ENCODE data around the gene PIK3CD.
"Not testable (repeated sequence)": the region's sequence is repeated elsewhere in the genome, so short reads cannot be mapped to it uniquely, and the experiment has no call there.

The PIK3CD gene

DNA sequence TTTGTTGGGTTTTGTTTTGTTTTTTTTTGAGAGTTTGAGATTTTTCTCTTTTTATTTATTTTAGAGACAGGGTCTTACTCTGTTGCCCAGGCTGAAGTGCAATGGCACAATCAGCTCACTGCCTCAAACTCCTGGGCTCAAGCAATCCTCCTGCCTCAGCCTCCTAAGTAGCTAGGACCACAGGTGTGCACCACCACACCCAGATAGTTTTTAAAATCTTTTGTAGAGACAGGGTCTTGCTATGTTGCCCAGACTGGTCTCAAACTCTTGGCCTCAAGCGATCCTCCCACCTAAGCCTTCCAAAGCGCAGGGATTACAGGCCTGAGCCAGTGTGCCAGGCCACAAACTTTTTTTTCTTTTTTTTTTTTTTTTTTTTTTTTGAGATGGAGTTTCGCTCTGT is 26.5 kb upstream of the PIK3CD start:
- not testable (repeated sequence) for H3K36me3 ChIP-seq (ENCODE audit: control insufficient read depth in 1 of 2, insufficient read depth in 2 of 2, low read length in 2 of 2); H4K8ac ChIP-seq (ENCODE audit: low read depth, low read length); DNase-seq; H4K91ac ChIP-seq (ENCODE audit: low read depth, low read length); H3K27me3 ChIP-seq (ENCODE audit: insufficient read depth, low read length); H3K79me2 ChIP-seq (ENCODE audit: control insufficient read depth, insufficient read depth, low read length, poor library complexity); H3K9ac ChIP-seq (ENCODE audit: low read length); H2BK12ac ChIP-seq (ENCODE audit: low read length); H3K14ac ChIP-seq (ENCODE audit: low read length); H2AK5ac ChIP-seq (ENCODE audit: low read length); H2BK120ac ChIP-seq (ENCODE audit: insufficient read depth, low read length, poor library complexity); H3K9me3 ChIP-seq (ENCODE audit: insufficient read depth, low read depth, low read length); H3K4me1 ChIP-seq (ENCODE audit: control insufficient read depth in 1 of 2, insufficient read depth in 2 of 2, low read length in 2 of 2); H3K4me2 ChIP-seq (ENCODE audit: low read length); H3K27ac ChIP-seq (ENCODE audit: low read depth, low read length); H3K79me1 ChIP-seq (ENCODE audit: low read length); H4K12ac ChIP-seq (ENCODE audit: low read depth, low read length); H3K18ac ChIP-seq (ENCODE audit: low read length); H3K23ac ChIP-seq (ENCODE audit: low read length); H3K4me3 ChIP-seq (ENCODE audit: low read depth, low read length); H2BK5ac ChIP-seq (ENCODE audit: low read depth, low read length, poor library complexity); H2AFZ ChIP-seq (ENCODE audit: insufficient read depth, low read length, poor library complexity); H3K4ac ChIP-seq (ENCODE audit: low read depth, low read length)
- no CpG with 5 or more reads among the region's 3 CpGs for WGBS (ENCODE audit: extremely low coverage, insufficient coverage, insufficient read length)

DNA sequence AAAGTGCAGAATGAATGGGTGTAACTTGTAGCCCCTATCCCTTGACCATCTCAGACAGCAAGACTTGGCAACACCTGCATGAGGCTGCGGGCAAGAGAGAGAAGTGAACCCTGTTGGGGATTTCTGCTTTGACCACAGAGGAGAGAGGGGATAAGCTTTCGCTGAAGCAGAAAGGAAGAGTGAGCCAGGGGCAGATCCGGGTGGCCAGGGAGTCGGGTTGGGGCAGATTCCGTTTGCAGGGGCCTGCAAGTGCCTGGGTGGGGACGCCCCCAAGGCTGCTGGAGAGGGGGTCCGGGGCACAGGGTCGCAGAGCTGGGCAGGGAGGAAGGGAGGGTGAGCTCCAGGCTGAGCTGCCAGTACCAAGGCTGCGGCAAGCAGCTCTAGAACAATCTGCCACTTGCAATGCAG is 25.3 kb upstream of the PIK3CD start:
- Histone ChIP-seq H3K4me1 (ENCODE audit: control insufficient read depth in 1 of 2, insufficient read depth in 2 of 2, low read length in 2 of 2) (no peaks in the 10 kb centered on the region), H3K79me1 (ENCODE audit: low read length) (no peaks in the 10 kb centered on the region), H3K36me3 (ENCODE audit: control insufficient read depth in 1 of 2, insufficient read depth in 2 of 2, low read length in 2 of 2) (no peaks in the 10 kb centered on the region), H4K12ac (ENCODE audit: low read depth, low read length) (no peak overlapping the region), H2AK5ac (ENCODE audit: low read length) (no peak overlapping the region), H3K9ac (ENCODE audit: low read length) (no peak overlapping the region), H2AFZ (ENCODE audit: insufficient read depth, low read length, poor library complexity) (no peak overlapping the region), H3K4ac (ENCODE audit: low read depth, low read length) (no peak overlapping the region), H3K14ac (ENCODE audit: low read length) (no peak overlapping the region), H2BK12ac (ENCODE audit: low read length) (no peak overlapping the region), H3K23ac (ENCODE audit: low read length) (no peak overlapping the region), H4K8ac (ENCODE audit: low read depth, low read length) (no peak overlapping the region), H3K27ac (ENCODE audit: low read depth, low read length) (no peak overlapping the region), H3K79me2 (ENCODE audit: control insufficient read depth, insufficient read depth, low read length, poor library complexity) (no peaks in the 10 kb centered on the region), H3K9me3 (ENCODE audit: insufficient read depth, low read depth, low read length) (no peaks in the 10 kb centered on the region), H2BK5ac (ENCODE audit: low read depth, low read length, poor library complexity) (no peak overlapping the region), H4K91ac (ENCODE audit: low read depth, low read length) (no peak overlapping the region), H3K27me3 (ENCODE audit: insufficient read depth, low read length) (no peaks in the 10 kb centered on the region), H3K18ac (ENCODE audit: low read length) (no peak overlapping the region), H2BK120ac (ENCODE audit: insufficient read depth, low read length, poor library complexity) (no peak overlapping the region), H3K4me2 (ENCODE audit: low read length) (no peak overlapping the region), H3K4me3 (ENCODE audit: low read depth, low read length) (no peak overlapping the region)
- peak; percentile 87 to 90 for DNase-seq
- no CpG with 5 or more reads among the region's 9 CpGs for WGBS (ENCODE audit: extremely low coverage, insufficient coverage, insufficient read length)

DNA sequence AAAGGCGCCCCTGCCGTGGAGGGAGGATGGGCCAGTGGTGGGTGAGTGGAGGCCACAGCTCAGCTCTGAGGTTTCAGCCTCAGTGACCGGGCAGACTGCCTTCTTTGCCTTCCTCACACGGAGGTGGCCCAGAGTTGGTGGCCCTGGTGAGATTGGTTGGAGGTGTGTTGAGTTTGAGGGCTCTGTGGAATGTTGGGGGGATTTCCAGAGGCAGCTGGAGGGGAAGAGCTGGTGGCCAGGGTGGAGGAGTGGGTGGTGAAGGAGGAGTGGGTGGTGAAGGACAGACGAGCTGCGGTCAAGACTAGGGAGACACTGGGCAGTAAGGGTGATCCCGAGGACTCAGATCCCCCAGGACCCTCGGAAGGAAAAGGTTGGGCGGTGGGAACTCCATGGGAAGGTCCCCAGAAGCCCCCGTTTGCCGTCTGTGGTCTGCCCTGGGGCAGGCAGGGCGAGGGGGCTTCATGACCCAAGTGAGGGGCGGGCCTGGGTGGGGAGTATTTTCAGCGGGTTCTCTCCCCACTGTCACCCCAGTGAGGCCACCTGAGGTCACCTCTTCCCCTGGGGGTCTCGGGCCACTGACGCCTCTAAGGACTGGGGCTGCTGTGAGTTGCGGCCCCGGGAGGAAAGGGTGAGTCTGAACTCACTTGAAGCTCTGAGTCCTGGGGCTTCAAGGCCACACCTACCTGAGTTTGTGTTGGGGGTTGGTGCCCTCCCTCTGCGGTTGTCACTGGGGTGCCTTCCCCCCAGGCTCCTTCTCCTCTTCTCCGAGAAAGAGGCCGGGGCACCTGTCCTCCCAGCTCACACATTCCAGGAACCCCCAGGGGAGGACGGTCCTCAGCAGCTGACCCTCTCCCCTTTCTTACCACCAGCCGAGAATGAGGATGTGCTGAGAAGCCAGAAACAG is 22.7 kb upstream of the PIK3CD start:
- Histone ChIP-seq H4K91ac (ENCODE audit: low read depth, low read length) (no peak overlapping the region), H3K4me2 (ENCODE audit: low read length) (no peak overlapping the region), H3K23ac (ENCODE audit: low read length) (no peak overlapping the region), H2BK120ac (ENCODE audit: insufficient read depth, low read length, poor library complexity) (no peak overlapping the region), H2BK12ac (ENCODE audit: low read length) (no peak overlapping the region), H3K4me3 (ENCODE audit: low read depth, low read length) (no peak overlapping the region), H2AFZ (ENCODE audit: insufficient read depth, low read length, poor library complexity) (no peak overlapping the region), H3K9ac (ENCODE audit: low read length) (no peak overlapping the region), H3K14ac (ENCODE audit: low read length) (no peak overlapping the region), H2BK5ac (ENCODE audit: low read depth, low read length, poor library complexity) (no peak overlapping the region), H3K79me2 (ENCODE audit: control insufficient read depth, insufficient read depth, low read length, poor library complexity) (no peaks in the 10 kb centered on the region), H3K9me3 (ENCODE audit: insufficient read depth, low read depth, low read length) (no peaks in the 10 kb centered on the region), H3K4me1 (ENCODE audit: control insufficient read depth in 1 of 2, insufficient read depth in 2 of 2, low read length in 2 of 2) (no peaks in the 10 kb centered on the region), H4K8ac (ENCODE audit: low read depth, low read length) (no peak overlapping the region), H3K4ac (ENCODE audit: low read depth, low read length) (no peak overlapping the region), H2AK5ac (ENCODE audit: low read length) (no peak overlapping the region), H3K27me3 (ENCODE audit: insufficient read depth, low read length) (no peaks in the 10 kb centered on the region), H3K18ac (ENCODE audit: low read length) (no peak overlapping the region), H3K27ac (ENCODE audit: low read depth, low read length) (no peak overlapping the region), H3K36me3 (ENCODE audit: control insufficient read depth in 1 of 2, insufficient read depth in 2 of 2, low read length in 2 of 2) (no peaks in the 10 kb centered on the region), H3K79me1 (ENCODE audit: low read length) (no peaks in the 10 kb centered on the region), H4K12ac (ENCODE audit: low read depth, low read length) (no peak overlapping the region)
- WGBS (ENCODE audit: extremely low coverage, insufficient coverage, insufficient read length): no CpG with 5 or more reads among the region's 23 CpGs
- DNase-seq: no peak

DNA sequence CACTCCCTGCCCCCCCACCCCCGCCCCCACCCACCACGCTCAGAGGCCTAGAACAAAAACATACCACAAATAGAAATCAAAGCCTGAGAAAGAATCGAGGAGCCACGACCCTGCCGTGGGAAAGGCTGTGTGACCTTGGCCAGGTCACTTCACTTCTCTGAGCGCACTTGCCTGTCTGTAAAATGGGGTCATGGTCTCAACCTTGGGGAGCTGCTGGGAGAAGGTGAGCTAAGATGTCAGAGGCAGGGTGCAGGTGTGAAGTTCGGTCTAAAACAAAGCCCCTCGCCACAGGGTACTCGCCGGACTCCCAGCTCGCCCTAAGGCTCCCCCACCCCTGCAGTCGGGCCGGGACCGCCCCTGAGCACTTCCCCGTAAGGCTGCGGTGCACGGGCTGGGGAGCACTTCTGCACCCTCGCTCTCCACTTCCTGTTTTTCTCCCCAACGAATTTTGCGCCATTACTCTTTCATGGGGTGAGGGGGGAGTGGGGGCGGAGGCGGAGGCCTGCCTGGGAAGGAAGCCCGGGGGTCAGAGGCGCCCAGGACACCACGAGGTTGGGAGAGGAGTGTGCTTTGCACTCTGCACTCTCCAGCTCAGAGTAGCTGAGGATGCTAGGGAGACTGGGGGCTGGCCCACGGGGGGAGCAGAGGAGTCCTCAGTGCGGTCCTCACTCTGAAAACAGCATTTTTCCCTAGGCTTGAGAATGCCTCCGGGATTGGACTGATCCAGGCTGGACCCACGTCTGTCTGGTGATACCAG is 21.9 kb upstream of the PIK3CD start:
- H3K4ac ChIP-seq (ENCODE audit: low read depth, low read length): no peak overlapping the region
- no peak overlapping the region for H3K9ac ChIP-seq (ENCODE audit: low read length)
- no peak overlapping the region for H4K91ac ChIP-seq (ENCODE audit: low read depth, low read length)
- no peak overlapping the region for H2AK5ac ChIP-seq (ENCODE audit: low read length)
- no peak overlapping the region for H3K18ac ChIP-seq (ENCODE audit: low read length)
- H2AFZ ChIP-seq (ENCODE audit: insufficient read depth, low read length, poor library complexity): no peak overlapping the region
- no peak for DNase-seq
- no peak overlapping the region for H3K14ac ChIP-seq (ENCODE audit: low read length)
- no peaks in the 10 kb centered on the region for H3K79me1 ChIP-seq (ENCODE audit: low read length)
- H4K8ac ChIP-seq (ENCODE audit: low read depth, low read length): no peak overlapping the region
- H3K27me3 ChIP-seq (ENCODE audit: insufficient read depth, low read length): no peaks in the 10 kb centered on the region
- no peak overlapping the region for H3K27ac ChIP-seq (ENCODE audit: low read depth, low read length)
- no peaks in the 10 kb centered on the region for H3K9me3 ChIP-seq (ENCODE audit: insufficient read depth, low read depth, low read length)
- WGBS (ENCODE audit: extremely low coverage, insufficient coverage, insufficient read length): no CpG with 5 or more reads among the region's 29 CpGs
- H3K36me3 ChIP-seq (ENCODE audit: control insufficient read depth in 1 of 2, insufficient read depth in 2 of 2, low read length in 2 of 2): no peaks in the 10 kb centered on the region
- no peak overlapping the region for H2BK120ac ChIP-seq (ENCODE audit: insufficient read depth, low read length, poor library complexity)
- H2BK5ac ChIP-seq (ENCODE audit: low read depth, low read length, poor library complexity): no peak overlapping the region
- no peak overlapping the region for H3K4me3 ChIP-seq (ENCODE audit: low read depth, low read length)
- no peaks in the 10 kb centered on the region for H3K79me2 ChIP-seq (ENCODE audit: control insufficient read depth, insufficient read depth, low read length, poor library complexity)
- H3K4me1 ChIP-seq (ENCODE audit: control insufficient read depth in 1 of 2, insufficient read depth in 2 of 2, low read length in 2 of 2): no peaks in the 10 kb centered on the region
- H3K4me2 ChIP-seq (ENCODE audit: low read length): no peak overlapping the region
- no peak overlapping the region for H3K23ac ChIP-seq (ENCODE audit: low read length)
- H2BK12ac ChIP-seq (ENCODE audit: low read length): no peak overlapping the region
- H4K12ac ChIP-seq (ENCODE audit: low read depth, low read length): no peak overlapping the region
